Keratinocyte (primary cell): ENCODE measurements around the gene AZIN2. TPM values are rescaled to one million over a fixed set of nuclear protein-coding genes. Genes with fewer than 3 reads are reported as not detected.

Experiments
- DNase-seq: peaks from one replicate; pipeline ENCODE4 v3.0.0-alpha.2; 2011; ENCODE audit warnings: low read depth, missing footprints, low spot score
- FAIRE-seq: peaks from 2 replicates; lab custom pipeline; 2011; peaks lifted over from hg19 to GRCh38; lab: Jason Lieb, UNC
- H2AFZ ChIP-seq: 2 replicates; pipeline ENCODE4 v1.6.0; 2012; ENCODE audit warnings: low read length, control low read depth, inconsistent platforms; ENCODE audit not compliant: control insufficient read depth
- H3K27ac ChIP-seq: 2 replicates; pipeline ENCODE4 v1.5.1; 2011; ENCODE audit warnings: low read length; ENCODE audit not compliant: control insufficient read depth, insufficient read depth
- H3K27me3 ChIP-seq: 3 replicates; pipeline ENCODE4 v1.6.0; 2011; ENCODE audit warnings: low read length; ENCODE audit not compliant: control insufficient read depth, insufficient read depth; ENCODE audit errors: extremely low read depth
- H3K36me3 ChIP-seq, 2 experiments: 2 replicates in 1 of 2; 3 replicates in 1 of 2; pipeline ENCODE4 v1.5.1; 2011; ENCODE audit warnings: low read length in 2 of 2, mild to moderate bottlenecking in 1 of 2; ENCODE audit not compliant: control insufficient read depth in 2 of 2, insufficient read depth in 2 of 2; ENCODE audit errors: extremely low read depth in 1 of 2
- H3K4me1 ChIP-seq: 3 replicates; pipeline ENCODE4 v1.5.1; 2011; ENCODE audit warnings: low read length; ENCODE audit not compliant: control insufficient read depth, insufficient read depth; ENCODE audit errors: extremely low read depth
- H3K4me2 ChIP-seq: 3 replicates; pipeline ENCODE4 v1.6.0; 2011; ENCODE audit warnings: low read depth, low read length; ENCODE audit not compliant: control insufficient read depth, insufficient read depth; ENCODE audit errors: extremely low read depth
- H3K4me3 ChIP-seq, 3 experiments: fragments of 200-600 bp in 1 of 3; sonication (generic) in 1 of 3; 2 replicates in 2 of 3; 3 replicates in 1 of 3; pipeline ENCODE4 v1.5.1; 2011 to 2016; ENCODE audit warnings: low read length in 3 of 3, mild to moderate bottlenecking in 3 of 3, control low read depth in 2 of 3, inconsistent platforms in 1 of 3, low read depth in 1 of 3, mixed read lengths in 1 of 3, mixed run types in 1 of 3, moderate library complexity in 1 of 3; ENCODE audit not compliant: control insufficient read depth in 2 of 3, insufficient read depth in 2 of 3; ENCODE audit errors: extremely low read depth in 1 of 3
- H3K79me2 ChIP-seq: 2 replicates; pipeline ENCODE4 v1.6.0; 2012; ENCODE audit warnings: low read length; ENCODE audit not compliant: control insufficient read depth, insufficient read depth
- H3K9ac ChIP-seq: 3 replicates; pipeline ENCODE4 v1.6.0; 2011; ENCODE audit warnings: low read length; ENCODE audit not compliant: control insufficient read depth, insufficient read depth; ENCODE audit errors: extremely low read depth
- H3K9me1 ChIP-seq: 3 replicates; pipeline ENCODE4 v1.6.0; 2011; ENCODE audit warnings: low read length; ENCODE audit not compliant: control insufficient read depth, insufficient read depth; ENCODE audit errors: extremely low read depth
- H3K9me3 ChIP-seq: 2 replicates; pipeline ENCODE4 v1.5.1; 2012; ENCODE audit warnings: low read depth, low read length; ENCODE audit not compliant: control insufficient read depth
- H4K20me1 ChIP-seq: 3 replicates; pipeline ENCODE4 v1.6.0; 2011; ENCODE audit warnings: low read length; ENCODE audit not compliant: control insufficient read depth, insufficient read depth; ENCODE audit errors: extremely low read depth
- EZH2 ChIP-seq: IDR thresholded peaks from one replicate; pipeline ENCODE4 v1.6.1; 2012; ENCODE audit warnings: inconsistent platforms, mild to moderate bottlenecking, low read length, moderate library complexity
- dilution Hi-C: fragments of 300-500 bp; cut with MboI; formaldehyde crosslinking; loops from one replicate; pipeline ENCODE4 v1.7.0; 2020; ENCODE audit warnings: low sequenced_read_pairs; ENCODE audit not compliant: extremely low pct_ligation_motif_present
- polyA plus RNA-seq, 5 experiments: library from polyadenylated mRNA; depleted of rRNA in 3 of 5; stranded (reverse) in 3 of 5; stranded (forward) in 1 of 5; unstranded in 1 of 5; fragments of >200 nt; gene quantifications; 1 replicate in 1 of 5; 2 replicates in 3 of 5; 3 replicates in 1 of 5; pipeline versions ENCODE4 v1.2.1 to v1.2.3, GENCODE V29; 2011 to 2012; ENCODE audit warnings: missing spikeins in 2 of 5, low read depth in 1 of 5, low replicate concordance in 1 of 5
- TF ChIP-seq, protein P1 (sequence below), 3 experiments: IDR thresholded peaks in 1 of 3; conservative IDR thresholded peaks in 1 of 3; optimal IDR thresholded peaks in 1 of 3; 2 replicates in 2 of 3; 3 replicates in 1 of 3; pipeline versions ENCODE3 to v1.5.1; 2011; ENCODE audit warnings: low read length in 3 of 3, mild to moderate bottlenecking in 3 of 3, moderate library complexity in 2 of 3, control low read depth in 1 of 3, inconsistent platforms in 1 of 3; ENCODE audit not compliant: insufficient read depth in 2 of 3; ENCODE audit errors: extremely low read depth in 1 of 3

The AZIN2 gene
- polyA plus RNA-seq, 1 donor (not counting 4 experiments of a cell fraction or from before 2014, with no cell fraction given) = 6.7 TPM

DNA sequence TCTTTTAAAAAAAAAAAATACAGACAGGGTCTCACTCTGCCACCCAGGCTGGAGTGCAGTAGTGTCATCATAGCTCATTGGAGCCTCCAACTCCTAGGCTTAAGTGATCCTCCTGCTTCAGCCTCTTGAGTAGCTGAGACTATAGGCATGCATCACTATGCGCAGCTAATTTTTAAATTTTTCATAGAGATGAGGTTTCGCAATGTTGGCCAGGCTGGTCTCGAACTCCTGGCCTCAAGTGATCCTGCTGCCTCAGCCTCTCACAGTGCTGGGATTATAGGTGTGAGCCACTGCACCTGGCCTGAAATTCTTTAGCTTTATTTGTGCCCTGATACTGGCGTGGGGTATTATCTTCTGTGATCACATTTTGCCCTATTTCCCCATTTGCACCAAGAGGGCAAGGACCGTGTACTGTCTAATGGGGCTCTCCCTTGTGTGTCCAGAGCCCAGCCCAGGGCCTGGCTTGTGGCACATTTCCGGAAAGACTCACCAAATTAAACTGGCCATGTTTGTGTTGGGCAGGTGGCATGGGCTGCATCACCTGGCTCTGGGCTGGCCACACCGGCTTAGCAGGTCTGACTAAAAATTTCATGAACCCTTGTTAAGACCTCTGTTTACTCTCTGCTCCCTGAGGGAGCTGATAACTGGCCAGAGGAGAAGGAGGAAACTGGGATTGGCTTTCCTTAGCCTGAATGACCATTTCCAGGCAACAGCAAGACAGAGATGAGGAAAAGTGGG is 68.7 kb downstream of the AZIN2 start:
- H3K36me3 ChIP-seq = peaks cover 0 to 15% of the 10 kb centered on the region in 2 experiments
- no peak for FAIRE-seq
- no peak overlapping the region for H3K9ac ChIP-seq
- H4K20me1 ChIP-seq = no peaks in the 10 kb centered on the region
- TF ChIP-seq, protein P1, sequence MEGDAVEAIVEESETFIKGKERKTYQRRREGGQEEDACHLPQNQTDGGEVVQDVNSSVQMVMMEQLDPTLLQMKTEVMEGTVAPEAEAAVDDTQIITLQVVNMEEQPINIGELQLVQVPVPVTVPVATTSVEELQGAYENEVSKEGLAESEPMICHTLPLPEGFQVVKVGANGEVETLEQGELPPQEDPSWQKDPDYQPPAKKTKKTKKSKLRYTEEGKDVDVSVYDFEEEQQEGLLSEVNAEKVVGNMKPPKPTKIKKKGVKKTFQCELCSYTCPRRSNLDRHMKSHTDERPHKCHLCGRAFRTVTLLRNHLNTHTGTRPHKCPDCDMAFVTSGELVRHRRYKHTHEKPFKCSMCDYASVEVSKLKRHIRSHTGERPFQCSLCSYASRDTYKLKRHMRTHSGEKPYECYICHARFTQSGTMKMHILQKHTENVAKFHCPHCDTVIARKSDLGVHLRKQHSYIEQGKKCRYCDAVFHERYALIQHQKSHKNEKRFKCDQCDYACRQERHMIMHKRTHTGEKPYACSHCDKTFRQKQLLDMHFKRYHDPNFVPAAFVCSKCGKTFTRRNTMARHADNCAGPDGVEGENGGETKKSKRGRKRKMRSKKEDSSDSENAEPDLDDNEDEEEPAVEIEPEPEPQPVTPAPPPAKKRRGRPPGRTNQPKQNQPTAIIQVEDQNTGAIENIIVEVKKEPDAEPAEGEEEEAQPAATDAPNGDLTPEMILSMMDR (optimal IDR thresholded peaks at IDR 0.05 in 1 of 3, IDR thresholded peaks at IDR 0.05 in 1 of 3, conservative IDR thresholded peaks at IDR 0.05 in 1 of 3; ENCODE audit: extremely low read depth in 1 of 3, insufficient read depth in 2 of 3, low read length in 3 of 3) = no peak
- no peak for TF ChIP-seq EZH2
- H2AFZ ChIP-seq = no peak overlapping the region
- no peaks in the 10 kb centered on the region for H3K27me3 ChIP-seq
- peaks cover 21% of the 10 kb centered on the region for H3K4me1 ChIP-seq
- no peak overlapping the region for H3K4me3 ChIP-seq
- no peak overlapping the region for H3K4me2 ChIP-seq
- no peaks in the 10 kb centered on the region for H3K9me1 ChIP-seq
- H3K27ac ChIP-seq = no peak overlapping the region
- DNase-seq = no peak
- dilution Hi-C loops = no loop called here
- H3K9me3 ChIP-seq = no peaks in the 10 kb centered on the region
- H3K79me2 ChIP-seq = no peaks in the 10 kb centered on the region

DNA sequence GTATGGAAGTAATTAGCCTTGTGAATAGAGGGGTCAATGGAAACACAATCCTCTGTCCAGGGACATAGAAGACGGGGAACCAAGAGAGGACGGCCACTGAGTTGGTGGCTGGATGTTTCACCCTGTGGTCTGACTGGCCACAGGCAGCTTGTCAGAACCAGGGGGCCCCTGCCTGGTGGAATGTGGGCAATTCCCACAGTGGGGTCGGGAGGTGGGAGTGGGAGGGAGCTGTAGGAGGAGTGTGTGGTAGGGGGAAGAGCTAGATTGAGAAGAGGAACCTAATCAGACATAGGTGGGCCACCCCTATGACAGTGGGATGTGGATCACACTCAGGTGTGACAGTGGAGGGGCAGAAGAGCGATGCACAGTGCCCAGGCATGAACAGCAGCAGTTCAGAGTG is 69.6 kb downstream of the AZIN2 start:
- Histone ChIP-seq H3K79me2 (no peaks in the 10 kb centered on the region), H3K27ac (no peak overlapping the region), H3K9me1 (no peaks in the 10 kb centered on the region), H3K36me3 (peaks cover 0 to 18% of the 10 kb centered on the region in 2 experiments), H4K20me1 (no peaks in the 10 kb centered on the region), H3K4me3 (no peak overlapping the region), H3K9ac (no peak overlapping the region), H3K4me1 (peaks cover 21% of the 10 kb centered on the region), H3K27me3 (no peaks in the 10 kb centered on the region), H2AFZ (no peak overlapping the region), H3K9me3 (no peaks in the 10 kb centered on the region), H3K4me2 (no peak overlapping the region)
- TF ChIP-seq, protein P1 (optimal IDR thresholded peaks at IDR 0.05 in 1 of 3, IDR thresholded peaks at IDR 0.05 in 1 of 3, conservative IDR thresholded peaks at IDR 0.05 in 1 of 3; ENCODE audit: extremely low read depth in 1 of 3, insufficient read depth in 2 of 3, low read length in 3 of 3) = no peak
- TF ChIP-seq EZH2 = no peak
- DNase-seq (no peak), FAIRE-seq (no peak)
- dilution Hi-C loops = no loop called here
